ENCODE results near the gene IGF1R.

Gene IGF1R

GRCh38 chr15:98671060-98672008 lies 23.0 kb downstream of the IGF1R start:
- DNase-seq (ENCODE audit: low spot score) = no peak

DNA sequence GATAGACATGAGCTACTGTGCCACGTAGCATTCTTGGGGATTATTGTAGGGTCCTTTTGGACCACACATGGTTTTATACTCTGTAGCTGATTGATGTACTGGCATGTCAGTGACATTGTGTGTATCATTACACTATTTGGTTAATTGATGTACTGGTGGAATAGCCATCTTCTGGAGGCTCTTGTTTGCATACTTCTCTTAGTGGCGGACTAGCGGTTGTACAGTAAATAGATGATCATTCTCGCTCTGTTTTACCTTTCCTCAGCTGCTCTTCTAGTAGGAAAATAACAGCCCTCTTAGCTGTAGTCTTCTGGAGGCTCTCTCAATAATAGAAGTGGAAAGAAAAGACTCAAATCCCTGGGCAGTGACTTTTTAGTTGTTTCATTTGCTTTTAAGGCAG lies 24.8 kb downstream of the IGF1R start:
- DNase-seq (ENCODE audit: low spot score) = no peak

GRCh38 chr15:98674336-98674735 lies 26.0 kb downstream of the IGF1R start:
- no peak for DNase-seq (ENCODE audit: low spot score)

GRCh38 chr15:98676586-98677270 lies 28.4 kb downstream of the IGF1R start:
- no peak for DNase-seq (ENCODE audit: low spot score)

GRCh38 chr15:98677345-98678059 lies 29.2 kb downstream of the IGF1R start:
- DNase-seq (ENCODE audit: low spot score) = no peak

- no peak for DNase-seq (ENCODE audit: low spot score)
These were observed 30.1 kb downstream of the IGF1R start for GRCh38 chr15:98678484-98678883.

GRCh38 chr15:98681061-98681460 lies 32.7 kb downstream of the IGF1R start:
- DNase-seq (ENCODE audit: low spot score) = no peak

GRCh38 chr15:98682992-98683701 lies 34.8 kb downstream of the IGF1R start:
- DNase-seq (ENCODE audit: low spot score) = no peak

DNA sequence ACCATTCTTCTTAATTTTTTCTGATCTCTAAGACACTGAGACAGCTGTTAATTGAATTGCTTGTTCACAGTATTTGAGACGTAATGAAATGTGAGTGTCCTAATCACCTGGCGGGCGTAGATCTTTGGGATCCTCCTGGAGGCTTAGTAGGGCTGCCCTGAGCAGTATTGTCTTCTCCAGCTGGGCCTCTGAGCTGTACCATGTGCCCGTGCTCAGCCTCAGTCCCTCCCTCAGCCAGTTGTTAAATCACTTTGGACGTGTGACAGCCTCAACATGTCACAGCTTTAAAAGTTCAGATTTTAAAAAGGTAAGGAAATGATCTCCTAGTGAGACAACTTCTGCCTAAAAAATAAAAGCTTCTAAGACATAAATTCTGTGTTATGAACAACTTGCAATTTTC lies 35.5 kb downstream of the IGF1R start:
- no peak for DNase-seq (ENCODE audit: low spot score)

DNA sequence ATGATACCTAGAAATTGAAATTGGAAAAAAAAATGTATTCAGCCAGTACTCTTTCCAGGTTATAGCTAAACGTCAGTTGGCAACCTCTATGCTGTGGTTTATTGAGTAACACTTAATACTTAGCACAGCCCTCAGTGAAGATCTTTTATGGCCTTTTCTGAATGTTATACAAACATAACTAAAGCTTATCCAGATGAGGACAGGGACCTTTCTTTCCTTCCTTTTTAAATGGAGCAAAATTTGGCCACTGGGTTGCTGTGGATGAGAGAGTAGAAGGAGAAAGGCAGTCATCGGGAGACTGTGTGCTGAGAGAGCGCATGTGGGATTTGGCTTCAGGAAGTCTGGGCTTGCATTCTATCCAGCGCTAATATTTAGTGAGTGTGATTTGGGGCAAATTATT lies 36.1 kb downstream of the IGF1R start:
- DNase-seq (ENCODE audit: low spot score) = no peak

- no peak for DNase-seq (ENCODE audit: low spot score)
These were observed 36.7 kb downstream of the IGF1R start for GRCh38 chr15:98684995-98685525.

DNA sequence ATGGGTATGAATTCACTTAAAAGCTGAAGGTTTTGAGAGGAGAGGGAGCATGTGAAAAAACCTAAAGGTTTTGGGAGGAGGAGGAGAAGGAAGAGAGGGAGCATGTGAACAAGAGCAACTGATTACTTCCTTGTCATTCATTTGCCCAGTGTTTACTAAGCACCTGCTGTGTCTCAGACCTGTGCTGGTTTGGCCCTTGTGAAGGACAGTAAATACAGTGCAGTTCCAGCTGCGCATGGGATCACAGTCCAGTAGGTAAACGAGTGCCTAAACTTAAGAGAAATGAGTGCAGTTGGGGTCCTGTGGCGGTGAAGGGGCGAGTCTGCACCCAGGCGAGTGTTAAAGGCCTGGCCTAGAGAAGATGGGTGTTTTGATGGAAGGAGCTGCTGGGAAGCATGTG lies 38.6 kb downstream of the IGF1R start:
- no peak for DNase-seq (ENCODE audit: low spot score)

DNA sequence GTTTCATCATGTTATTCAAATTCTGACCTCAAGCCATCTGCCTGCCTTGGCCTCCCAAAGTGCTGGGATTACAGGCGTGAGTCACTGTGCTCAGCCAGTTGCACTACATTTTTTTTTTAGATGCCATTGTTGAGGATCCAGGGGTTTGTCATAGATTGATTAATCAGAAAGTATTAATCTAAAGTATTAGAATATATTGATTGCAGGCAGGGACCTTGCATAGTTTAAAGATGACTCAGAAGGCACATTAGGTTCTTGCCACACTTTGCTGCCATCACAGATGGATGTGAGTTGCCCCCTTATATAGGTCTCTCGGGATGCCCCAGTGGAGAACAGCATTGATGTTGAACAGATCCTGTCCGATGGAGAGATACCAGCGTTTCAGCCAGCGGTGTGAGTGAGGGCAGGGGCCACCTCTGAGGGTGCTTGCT lies 41.1 kb downstream of the IGF1R start:
- peak; percentile 84 for DNase-seq (ENCODE audit: low spot score)

DNA sequence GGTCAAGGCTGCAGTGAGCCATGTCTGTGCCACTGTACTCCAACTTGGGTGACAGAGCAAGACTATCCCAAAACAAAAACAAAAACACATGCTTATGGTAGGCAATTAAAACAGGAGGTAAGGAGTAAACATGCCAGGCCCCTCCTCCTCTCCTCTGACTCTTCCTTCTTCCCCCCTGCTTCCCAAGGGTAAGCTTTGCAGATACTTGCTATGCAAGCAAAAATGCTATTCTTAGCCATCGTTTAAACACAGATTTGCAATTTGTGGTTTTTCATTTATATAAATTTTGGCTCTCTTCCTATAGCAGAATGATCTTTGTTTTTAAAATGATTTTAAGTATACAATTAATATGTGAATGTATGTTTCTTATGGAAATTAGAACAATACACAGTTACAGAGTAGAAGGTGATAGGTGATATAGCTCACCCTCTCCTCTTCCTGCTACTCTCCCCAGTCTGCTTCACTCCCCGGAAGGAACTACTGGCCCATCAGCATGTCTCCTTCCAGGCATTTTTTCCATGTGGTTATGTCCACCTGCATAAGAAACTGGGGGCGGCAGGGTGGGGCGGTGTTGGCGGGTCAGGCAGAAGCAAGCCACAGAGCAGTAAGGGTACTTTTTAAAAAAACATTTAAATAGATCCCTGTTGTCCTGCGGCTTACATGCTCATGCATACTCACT lies 42.1 kb downstream of the IGF1R start:
- DNase-seq (ENCODE audit: low spot score) = no peak

- DNase-seq (ENCODE audit: low spot score) = no peak
These were observed 43.9 kb downstream of the IGF1R start for GRCh38 chr15:98692213-98692612.

DNA sequence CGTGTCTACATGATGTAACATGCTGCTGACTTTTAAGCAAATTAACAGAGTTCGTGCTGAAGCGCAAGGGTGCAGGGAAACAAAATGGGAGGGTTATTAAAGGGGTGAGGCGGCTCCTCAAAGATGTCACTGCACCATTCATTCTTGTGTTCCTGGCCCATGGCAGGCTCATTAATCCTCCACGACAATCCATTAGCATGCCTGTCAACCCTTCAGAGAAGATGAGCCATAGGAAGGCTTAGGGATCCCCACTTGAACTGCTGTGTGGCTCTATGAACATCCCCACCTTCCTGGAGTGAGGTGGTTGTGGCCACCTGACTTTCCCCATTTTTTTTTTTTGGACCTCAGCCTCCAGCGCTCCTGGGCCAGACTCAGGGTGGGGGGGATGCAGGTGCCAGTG lies 45.8 kb downstream of the IGF1R start:
- no peak for DNase-seq (ENCODE audit: low spot score)

DNA sequence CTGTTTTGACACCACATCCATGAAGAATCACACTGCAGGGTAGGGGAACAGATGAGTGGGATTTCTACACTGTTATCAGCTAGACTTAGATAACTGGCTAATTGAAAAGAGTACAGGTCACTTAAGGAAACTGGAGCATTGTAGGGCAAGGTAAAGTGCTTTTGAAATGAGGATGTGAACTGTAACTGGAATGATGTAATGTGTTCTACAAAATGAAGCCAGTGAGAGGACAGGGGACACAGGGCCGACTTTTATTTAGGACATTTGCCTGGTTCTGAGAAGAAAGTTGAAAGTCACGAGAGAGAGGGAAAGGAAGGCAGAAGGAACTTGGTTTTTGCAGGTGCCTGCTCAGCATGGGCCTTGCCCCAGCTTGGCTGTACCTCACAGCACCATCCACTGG lies 50.5 kb downstream of the IGF1R start:
- no peak for DNase-seq (ENCODE audit: low spot score)

DNA sequence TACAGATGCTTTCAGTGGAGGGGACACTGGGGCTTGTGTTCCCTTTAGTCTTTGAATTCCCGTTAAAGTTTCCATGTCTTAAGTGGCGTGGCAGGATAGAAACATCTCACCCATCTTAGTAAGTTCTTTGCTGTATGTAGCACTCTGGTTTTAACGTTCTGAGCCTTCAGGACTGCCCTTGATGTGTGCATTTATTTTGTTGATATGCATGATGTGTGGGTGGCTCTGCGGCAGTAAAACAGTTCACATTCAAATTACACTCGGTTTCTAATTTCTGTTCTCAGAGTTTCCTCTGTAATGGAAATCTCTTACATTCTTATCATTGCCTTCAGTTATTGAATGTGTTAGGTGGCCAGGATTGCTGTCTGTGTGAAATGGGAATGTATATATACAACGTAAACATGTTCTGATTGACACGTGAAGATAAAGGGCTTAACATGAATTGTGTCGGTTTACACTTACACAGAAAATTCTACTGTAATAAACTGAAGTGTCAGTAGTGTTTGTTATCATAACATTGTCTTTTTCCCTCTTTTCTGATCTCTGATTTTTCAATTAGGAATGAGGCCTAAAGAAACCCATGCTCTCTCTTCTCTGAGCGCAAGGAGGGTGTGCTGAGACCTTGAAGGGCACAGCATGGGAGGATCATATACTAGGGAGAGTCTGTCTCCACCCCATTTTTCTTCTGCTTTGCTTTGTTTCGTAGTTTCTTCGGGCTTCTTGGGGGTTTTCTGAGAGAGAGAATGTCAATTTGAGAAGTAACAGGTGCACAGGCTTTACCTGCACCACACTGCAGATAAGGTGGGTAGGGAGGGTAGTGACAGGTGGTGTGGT lies 51.5 kb downstream of the IGF1R start:
- no peak for DNase-seq (ENCODE audit: low spot score)

- no peak for DNase-seq (ENCODE audit: low spot score)
These were observed 52.2 kb downstream of the IGF1R start for GRCh38 chr15:98700519-98700918.
